Lower lobe of right lung (tissue), 2 donors: Measurements from ENCODE around the gene TTF2. TPM values are rescaled to one million over a fixed set of nuclear protein-coding genes. Genes with fewer than 3 reads are reported as not detected.
"Not testable (repeated sequence)": the region's sequence is repeated elsewhere in the genome, so short reads cannot be mapped to it uniquely, and the experiment has no call there.

Experiments
- ATAC-seq, 2 donors: fragments of 200-7000 bp; cut with Tn5 transposase; one replicate each; pipeline ENCODE4 v1.9.1; 2020 to 2022; ENCODE audit warnings: mild to moderate bottlenecking in 2 of 2, moderate library complexity in 2 of 2
- DNase-seq: peaks from one replicate; pipeline ENCODE4 v3.0.0-alpha.2; 2020
- H3K27ac ChIP-seq: fragments of 200-600 bp; one replicate; pipeline ENCODE4 v1.8.0; 2022
- H3K27me3 ChIP-seq: fragments of 200-600 bp; one replicate; pipeline ENCODE4 v1.8.0; 2022; ENCODE audit warnings: low read depth
- H3K36me3 ChIP-seq: fragments of 200-600 bp; one replicate; pipeline ENCODE4 v1.8.0; 2022; ENCODE audit warnings: mild to moderate bottlenecking
- H3K4me1 ChIP-seq: fragments of 200-600 bp; one replicate; pipeline ENCODE4 v1.8.0; 2022
- H3K4me3 ChIP-seq: fragments of 200-600 bp; one replicate; pipeline ENCODE4 v1.8.0; 2022; ENCODE audit warnings: mild to moderate bottlenecking
- H3K9me3 ChIP-seq: fragments of 200-600 bp; one replicate; pipeline ENCODE4 v1.8.0; 2022
- intact Hi-C: fragments of 100-400 bp; cut with DNase I; formaldehyde crosslinking; loops from one replicate; pipeline ENCODE4 v1.11.0; 2022
- total RNA-seq: library from RNA; stranded (reverse); fragmentation: NEBNext Ultra II Directional; extraction: Animal tissue kit (Norgen Biotek cat#: 25700); gene quantifications from one replicate; pipeline ENCODE4 v1.2.1, GENCODE V29; 2021
- TF ChIP-seq, protein P1 (sequence below): fragments of 200-600 bp; IDR thresholded peaks from one replicate; pipeline ENCODE4 v1.8.0; 2022; ENCODE audit warnings: antibody characterized with exemption, mild to moderate bottlenecking
- donor health status: DM: no; HTN: yes; CAD: no; lungs with severe emphysema.

TTF2 gene
- total RNA-seq, 1 donor from 2014 or later, result 18.0 TPM

DNA sequence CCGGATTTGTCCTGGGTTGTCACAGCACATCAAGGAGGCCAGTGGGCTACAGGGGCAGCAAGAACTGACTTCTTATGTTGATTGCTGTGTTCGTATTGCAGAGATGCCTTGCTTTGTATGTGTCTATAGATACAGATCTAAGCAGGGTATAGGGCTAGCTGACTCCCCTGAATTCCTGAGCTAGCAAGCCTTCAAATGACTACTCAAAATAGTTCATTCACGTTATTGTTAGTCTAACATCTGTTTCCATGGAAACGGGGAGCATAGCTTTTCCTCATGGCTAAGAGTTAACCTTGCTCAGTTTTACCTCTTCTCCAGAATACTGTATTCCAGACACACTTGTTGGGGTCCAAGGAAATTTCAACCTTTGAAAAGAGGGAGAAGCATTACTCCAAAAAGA, 37.3 kb downstream of the TTF2 start:
- peaks cover 33% of the 10 kb centered on the region for H3K36me3 ChIP-seq
- H3K4me1 ChIP-seq, result peaks cover 7% of the 10 kb centered on the region
- TF ChIP-seq, protein P1, sequence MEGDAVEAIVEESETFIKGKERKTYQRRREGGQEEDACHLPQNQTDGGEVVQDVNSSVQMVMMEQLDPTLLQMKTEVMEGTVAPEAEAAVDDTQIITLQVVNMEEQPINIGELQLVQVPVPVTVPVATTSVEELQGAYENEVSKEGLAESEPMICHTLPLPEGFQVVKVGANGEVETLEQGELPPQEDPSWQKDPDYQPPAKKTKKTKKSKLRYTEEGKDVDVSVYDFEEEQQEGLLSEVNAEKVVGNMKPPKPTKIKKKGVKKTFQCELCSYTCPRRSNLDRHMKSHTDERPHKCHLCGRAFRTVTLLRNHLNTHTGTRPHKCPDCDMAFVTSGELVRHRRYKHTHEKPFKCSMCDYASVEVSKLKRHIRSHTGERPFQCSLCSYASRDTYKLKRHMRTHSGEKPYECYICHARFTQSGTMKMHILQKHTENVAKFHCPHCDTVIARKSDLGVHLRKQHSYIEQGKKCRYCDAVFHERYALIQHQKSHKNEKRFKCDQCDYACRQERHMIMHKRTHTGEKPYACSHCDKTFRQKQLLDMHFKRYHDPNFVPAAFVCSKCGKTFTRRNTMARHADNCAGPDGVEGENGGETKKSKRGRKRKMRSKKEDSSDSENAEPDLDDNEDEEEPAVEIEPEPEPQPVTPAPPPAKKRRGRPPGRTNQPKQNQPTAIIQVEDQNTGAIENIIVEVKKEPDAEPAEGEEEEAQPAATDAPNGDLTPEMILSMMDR, result no peak
- DNase-seq (no peak), ATAC-seq (no peak)
- H3K27me3 ChIP-seq, result no peaks in the 10 kb centered on the region
- intact Hi-C loops, result no loop called here
- no peak overlapping the region for H3K4me3 ChIP-seq
- no peaks in the 10 kb centered on the region for H3K9me3 ChIP-seq
- H3K27ac ChIP-seq, result no peak overlapping the region

DNA sequence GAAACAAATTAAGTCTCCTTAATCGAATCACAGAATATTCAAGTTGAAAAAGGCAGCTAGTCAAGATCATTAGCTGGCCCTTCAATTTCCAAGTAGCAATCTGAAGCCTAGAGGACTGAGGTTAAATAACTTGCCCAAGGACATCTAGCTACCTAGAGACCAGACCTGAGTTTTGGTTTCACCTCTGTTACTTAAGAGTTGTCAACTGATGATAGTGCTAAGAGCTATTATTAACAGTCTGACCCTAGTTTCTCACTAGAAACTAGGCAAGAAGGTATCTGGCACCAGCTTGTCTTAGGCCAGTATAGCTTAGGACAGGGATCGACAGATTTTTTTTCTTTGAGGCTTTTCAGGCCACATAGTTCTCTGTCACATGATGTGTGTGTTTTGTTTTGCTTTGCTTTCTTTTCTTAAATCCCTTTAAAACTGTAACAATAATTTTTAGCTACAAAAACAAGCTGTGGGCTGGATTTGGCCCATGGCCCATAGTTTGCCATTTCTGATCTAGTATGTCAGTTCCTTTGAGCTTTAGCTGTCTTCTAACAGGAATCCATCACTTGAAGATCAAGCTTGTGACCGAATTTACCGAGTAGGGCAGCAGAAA, 38.3 kb downstream of the TTF2 start:
- no peaks in the 10 kb centered on the region for H3K27me3 ChIP-seq
- no peak for DNase-seq
- peaks cover 33% of the 10 kb centered on the region for H3K36me3 ChIP-seq
- TF ChIP-seq, protein P1, result no peak
- ATAC-seq, result no peak
- H3K27ac ChIP-seq, result no peak overlapping the region
- H3K4me3 ChIP-seq, result no peak overlapping the region
- peaks cover 6% of the 10 kb centered on the region for H3K4me1 ChIP-seq
- intact Hi-C loops, result no loop called here
- H3K9me3 ChIP-seq, result no peaks in the 10 kb centered on the region

DNA sequence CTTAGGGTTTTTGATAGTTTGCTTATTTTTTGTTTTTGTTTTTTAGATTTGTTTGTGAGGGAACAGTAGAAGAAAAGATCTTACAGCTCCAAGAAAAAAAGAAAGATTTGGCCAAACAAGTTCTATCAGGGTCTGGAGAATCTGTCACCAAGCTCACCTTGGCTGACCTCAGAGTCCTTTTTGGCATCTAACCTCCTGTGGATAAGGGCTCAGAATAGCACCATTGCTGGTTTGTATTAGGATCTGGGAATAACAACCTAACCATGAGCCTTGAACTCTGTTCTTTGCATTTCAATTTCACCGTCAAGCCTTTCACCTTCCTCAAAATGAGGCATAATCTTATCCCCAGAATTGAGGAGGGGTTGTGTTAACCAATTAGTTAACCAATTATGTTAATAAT, 41.2 kb downstream of the TTF2 start:
- Histone ChIP-seq H3K4me1 (no peaks in the 10 kb centered on the region), H3K27ac (no peak overlapping the region), H3K4me3 (no peak overlapping the region), H3K9me3 (no peaks in the 10 kb centered on the region), H3K27me3 (no peaks in the 10 kb centered on the region), H3K36me3 (peaks cover 33% of the 10 kb centered on the region)
- DNase-seq, result no peak
- TF ChIP-seq, protein P1, result no peak
- intact Hi-C loops, result no loop called here
- ATAC-seq, result no peak

DNA sequence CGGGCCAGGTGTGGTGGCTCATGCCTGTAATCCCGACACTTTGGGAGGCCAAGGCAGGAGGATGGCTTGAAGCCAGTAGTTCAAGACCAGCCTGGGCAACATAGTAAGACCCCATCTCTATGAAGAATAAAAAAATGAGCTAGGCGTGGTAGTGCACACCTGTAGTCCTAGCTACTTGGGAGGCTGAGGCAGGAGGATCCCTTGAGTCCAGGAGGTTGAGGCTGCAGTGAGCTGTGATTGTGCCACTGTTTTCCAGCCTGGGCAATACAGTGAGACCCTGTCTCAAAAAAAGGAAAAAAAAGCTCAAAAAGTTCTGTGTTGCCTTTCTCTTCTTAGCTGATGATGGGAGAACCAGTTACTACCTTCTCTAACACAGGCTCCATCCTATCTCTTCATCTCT, 41.7 kb downstream of the TTF2 start:
- H3K4me1 ChIP-seq, H3K27ac ChIP-seq, H3K27me3 ChIP-seq, ATAC-seq, H3K9me3 ChIP-seq, H3K4me3 ChIP-seq, intact Hi-C loops, DNase-seq: not testable (repeated sequence)
- peaks cover 33% of the 10 kb centered on the region for H3K36me3 ChIP-seq

DNA sequence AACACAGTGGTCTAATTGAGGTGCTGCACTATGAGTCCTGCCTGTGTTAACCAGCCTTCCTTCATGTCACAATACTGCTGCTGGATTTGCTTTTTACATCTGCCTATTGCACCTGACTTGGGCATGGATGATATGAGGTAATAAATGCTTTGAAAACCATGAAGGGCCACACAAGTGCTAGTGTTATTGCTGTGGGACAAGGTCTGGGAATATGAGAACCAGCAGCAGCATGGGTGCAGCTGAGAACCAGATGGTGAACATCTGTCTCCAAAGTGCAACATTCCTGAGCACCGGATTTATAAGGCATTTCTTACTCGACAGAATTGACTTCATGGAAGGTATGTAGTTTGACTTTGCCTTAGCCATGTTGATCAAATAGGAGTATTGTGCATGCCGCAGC, 44.9 kb downstream of the TTF2 start:
- TF ChIP-seq, protein P1, result no peak
- Histone ChIP-seq H3K36me3 (peaks cover 12% of the 10 kb centered on the region), H3K4me1 (no peaks in the 10 kb centered on the region), H3K27me3 (no peaks in the 10 kb centered on the region), H3K9me3 (no peaks in the 10 kb centered on the region), H3K27ac (no peak overlapping the region), H3K4me3 (no peak overlapping the region)
- DNase-seq (no peak), ATAC-seq (no peak)
- intact Hi-C loops, result no loop called here

DNA sequence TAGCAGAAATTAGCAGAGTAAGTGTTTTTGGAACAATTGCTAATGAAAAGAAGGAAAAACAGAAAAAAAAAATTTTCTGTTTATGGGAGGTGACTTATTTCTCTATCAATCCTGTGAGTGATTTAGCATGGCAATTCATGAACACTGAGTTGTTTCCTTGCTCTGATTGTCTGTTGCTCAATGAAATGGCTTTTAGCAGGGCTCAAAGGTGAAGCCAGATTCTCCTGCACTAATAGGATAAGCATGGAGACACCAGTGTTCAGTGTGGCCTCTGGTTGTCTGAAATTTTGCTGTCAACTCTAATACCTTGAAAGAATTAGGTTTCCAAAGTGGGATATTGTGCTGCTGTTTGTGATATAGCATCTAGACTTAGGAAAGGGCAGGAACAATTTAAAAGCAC, 45.6 kb downstream of the TTF2 start:
- Histone ChIP-seq H3K9me3 (no peaks in the 10 kb centered on the region), H3K4me1 (no peaks in the 10 kb centered on the region), H3K4me3 (no peak overlapping the region), H3K36me3 (peaks cover 12% of the 10 kb centered on the region), H3K27ac (no peak overlapping the region), H3K27me3 (no peaks in the 10 kb centered on the region)
- no peak for ATAC-seq
- DNase-seq, result no peak
- intact Hi-C loops, result no loop called here
- TF ChIP-seq, protein P1, result no peak
